Stimulated activated naive CD8-positive, alpha-beta T cell treated with anti-CD3 and anti-CD28 coated beads, Interleukin-15, Interleukin-2, amounts not matched to agents 100 ng/mL and 50 ng/mL, for 24 hours (primary cell): ENCODE measurements around the gene GUCY2D.
"Not testable (repeated sequence)": the region's sequence is repeated elsewhere in the genome, so short reads cannot be mapped to it uniquely, and the experiment has no call there.

Source experiments
- H3K27ac Mint-ChIP-seq: one replicate; pipeline ENCODE4 v1.8.0; 2021; ENCODE audit warnings: mild to moderate bottlenecking, mixed read lengths
- H3K27me3 Mint-ChIP-seq: one replicate; pipeline ENCODE4 v1.8.0; 2021; ENCODE audit warnings: mixed read lengths
- H3K36me3 Mint-ChIP-seq: one replicate; pipeline ENCODE4 v1.8.0; 2021; ENCODE audit warnings: low read depth, mixed read lengths
- H3K4me1 Mint-ChIP-seq: one replicate; pipeline ENCODE4 v1.8.0; 2021; ENCODE audit warnings: low read depth, mixed read lengths
- H3K4me3 Mint-ChIP-seq: one replicate; pipeline ENCODE4 v1.8.0; 2021; ENCODE audit warnings: mild to moderate bottlenecking, mixed read lengths
- H3K9me3 Mint-ChIP-seq: one replicate; pipeline ENCODE4 v1.8.0; 2021; ENCODE audit warnings: mixed read lengths

The GUCY2D gene

DNA sequence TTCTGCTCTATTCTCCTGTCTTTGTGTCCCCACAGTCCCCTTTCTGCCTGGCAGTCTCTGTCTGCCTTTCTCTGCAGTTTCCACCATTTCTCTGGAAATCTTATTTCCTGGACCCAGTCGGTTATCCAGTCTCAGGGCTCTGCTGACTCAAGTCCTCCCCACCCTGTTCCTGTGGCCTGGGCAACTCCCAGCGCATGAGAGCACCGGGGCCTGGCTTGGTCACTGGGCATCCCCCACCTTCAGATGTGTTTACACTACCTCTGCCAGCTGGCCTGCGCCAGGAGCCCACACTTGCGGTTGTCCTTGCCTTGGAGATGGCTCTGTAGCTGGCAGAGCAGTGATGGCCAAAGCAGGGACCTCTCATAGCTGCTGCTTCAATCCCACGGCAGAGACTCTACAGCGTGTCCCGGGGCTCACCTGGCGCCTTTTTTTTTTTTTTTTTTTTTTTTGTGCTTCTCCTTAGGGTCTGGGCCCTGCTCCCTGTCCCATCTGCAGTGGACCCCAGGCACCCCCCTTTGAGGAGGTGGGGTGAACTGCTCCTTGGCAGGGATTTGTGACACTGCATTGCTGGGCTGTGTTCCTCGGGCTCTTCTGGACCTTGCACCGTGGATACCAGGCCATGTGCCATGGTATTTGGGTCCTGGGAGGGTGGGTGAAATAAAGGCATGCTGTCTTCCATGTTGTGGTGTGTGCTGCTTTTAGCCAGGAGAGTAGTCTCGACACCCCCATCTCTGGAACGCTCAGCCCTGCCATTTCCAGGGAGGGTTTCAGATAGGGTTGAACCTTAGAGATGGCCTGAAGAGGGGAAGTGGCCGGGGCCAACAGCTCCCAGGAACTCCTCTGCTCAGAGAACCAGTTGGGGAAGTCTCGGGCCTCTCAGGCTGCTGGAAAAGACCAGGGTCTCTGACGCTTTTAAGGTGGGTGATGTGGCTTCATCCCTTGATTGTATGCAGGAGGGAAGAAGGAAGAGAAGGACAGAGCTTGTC, 17.5 kb downstream of the GUCY2D start:
- H3K36me3 Mint-ChIP-seq = no peaks in the 10 kb centered on the region
- peaks cover 26% of the 10 kb centered on the region for H3K4me1 Mint-ChIP-seq
- H3K27ac Mint-ChIP-seq = no peak overlapping the region
- H3K27me3 Mint-ChIP-seq = peaks cover 29% of the 10 kb centered on the region
- H3K4me3 Mint-ChIP-seq = no peak overlapping the region
- H3K9me3 Mint-ChIP-seq = no peaks in the 10 kb centered on the region

DNA sequence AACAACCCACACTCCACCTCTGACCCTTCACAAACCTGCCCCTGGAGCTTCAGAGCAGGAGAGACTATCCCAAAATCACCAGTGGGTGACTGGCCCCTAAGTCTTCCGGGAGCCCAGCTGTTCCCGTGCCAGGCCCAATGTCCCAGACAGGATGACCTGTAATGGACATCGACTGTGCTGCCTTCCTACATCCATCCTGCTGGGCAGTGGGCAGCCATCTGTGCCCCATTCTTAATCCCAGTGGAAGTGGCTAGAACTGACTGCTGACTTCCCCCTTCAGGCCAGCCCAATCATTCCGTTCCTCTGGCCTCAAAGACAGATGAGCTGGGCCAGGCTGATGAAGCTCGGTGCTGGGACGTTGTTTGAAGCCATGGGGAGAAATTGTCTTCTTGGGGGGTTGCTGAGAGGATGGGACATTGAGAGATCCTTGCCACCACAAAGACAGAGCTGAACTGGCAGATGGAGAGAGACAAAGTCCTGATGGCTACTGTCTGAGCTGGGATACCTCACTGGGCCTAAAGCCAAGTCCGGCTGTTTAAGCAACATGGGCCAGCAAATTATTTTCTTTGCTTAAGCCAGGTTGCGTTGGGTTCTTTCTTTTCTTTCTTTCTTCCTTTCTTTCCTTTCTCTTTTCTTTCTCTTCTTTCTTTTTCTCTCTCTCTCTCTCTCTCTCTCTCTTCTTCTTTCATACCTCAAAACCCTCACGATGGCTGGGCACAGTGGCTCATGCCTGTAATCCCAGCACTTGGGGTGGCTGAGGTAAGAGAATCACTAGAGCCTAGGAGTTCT, 18.6 kb downstream of the GUCY2D start:
- H3K27me3 Mint-ChIP-seq = peaks cover 27% of the 10 kb centered on the region
- H3K9me3 Mint-ChIP-seq = no peaks in the 10 kb centered on the region
- no peak overlapping the region for H3K27ac Mint-ChIP-seq

DNA sequence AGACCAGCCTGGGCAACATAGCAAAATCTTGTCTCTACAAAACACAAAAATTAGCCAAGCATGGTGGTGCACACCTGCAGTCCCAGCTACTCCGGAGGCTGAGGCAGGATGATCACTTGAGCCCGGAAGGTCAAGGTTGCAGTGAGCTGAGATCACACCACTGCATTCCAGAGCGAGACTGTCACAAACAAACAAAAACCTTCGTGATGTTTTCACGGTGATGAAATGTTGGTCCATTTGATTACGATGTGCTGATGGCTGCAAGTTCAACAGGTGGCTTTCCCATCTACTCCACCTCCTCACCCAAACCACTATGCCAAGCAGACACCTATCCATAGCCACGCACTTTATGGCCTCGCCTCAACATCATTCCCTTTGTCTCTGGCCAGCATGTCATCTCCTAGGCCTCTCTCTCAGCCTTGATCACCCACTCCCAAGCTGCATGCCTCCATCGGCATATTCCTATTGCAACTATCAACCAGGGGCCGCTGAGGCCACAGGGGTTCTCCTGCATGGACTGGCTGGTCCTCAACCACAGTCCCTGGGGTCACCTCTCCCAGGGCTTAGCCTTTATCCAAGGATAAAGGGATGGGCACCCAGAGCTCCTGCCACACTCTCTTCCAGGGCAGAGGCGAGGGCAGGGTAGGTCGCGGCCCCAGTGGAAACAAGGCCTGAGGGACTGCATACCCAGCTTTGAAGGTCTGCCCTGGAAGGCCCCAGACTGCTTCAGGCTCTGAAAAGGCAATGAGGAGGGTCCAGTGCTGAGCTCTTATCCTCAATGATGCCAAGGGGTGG, 19.3 kb downstream of the GUCY2D start:
- Mint-ChIP-seq H3K9me3 (no peaks in the 10 kb centered on the region), H3K36me3 (no peaks in the 10 kb centered on the region), H3K4me1 (peaks cover 23% of the 10 kb centered on the region), H3K27me3 (peaks cover 32% of the 10 kb centered on the region), H3K27ac (no peak overlapping the region), H3K4me3 (no peak overlapping the region)

More for the DNA sequence above, 18.6 kb downstream of the GUCY2D start:
- H3K4me3 Mint-ChIP-seq = no peak overlapping the region
- no peaks in the 10 kb centered on the region for H3K36me3 Mint-ChIP-seq
- peaks cover 26% of the 10 kb centered on the region for H3K4me1 Mint-ChIP-seq

DNA sequence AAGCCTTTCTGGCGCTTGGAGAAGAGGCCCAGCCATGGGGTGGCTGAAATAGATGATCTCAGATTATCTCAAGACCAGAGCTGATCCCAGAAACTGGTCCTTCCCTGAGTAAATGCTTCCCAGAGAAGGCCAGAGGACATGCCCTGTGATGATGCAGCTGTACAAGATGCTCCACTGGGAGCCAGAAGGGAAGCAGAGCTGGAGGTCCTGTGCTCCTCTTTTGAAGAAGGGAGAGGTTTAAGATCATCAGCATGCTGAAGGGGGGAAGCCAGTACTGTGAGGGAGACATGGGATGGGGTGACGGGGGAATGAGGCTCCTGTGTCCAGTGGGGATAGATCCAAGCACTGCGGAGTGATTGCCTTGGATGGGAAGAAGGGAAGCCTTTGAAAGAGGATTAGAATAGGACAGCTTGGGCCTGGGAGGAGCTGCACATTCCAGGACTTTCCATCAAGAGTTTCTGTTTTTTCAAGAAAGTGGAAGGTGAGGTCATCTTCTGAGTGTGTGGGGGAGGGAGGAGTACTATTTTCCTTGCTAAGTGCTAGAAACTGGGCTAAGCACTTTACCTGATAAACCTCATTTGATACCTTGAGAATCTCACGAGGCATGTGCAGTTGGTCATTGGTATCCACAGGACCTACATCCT, 20.1 kb downstream of the GUCY2D start:
- Mint-ChIP-seq H3K36me3 (no peaks in the 10 kb centered on the region), H3K4me3 (no peak overlapping the region), H3K4me1 (peaks cover 20% of the 10 kb centered on the region), H3K9me3 (no peaks in the 10 kb centered on the region), H3K27ac (no peak overlapping the region), H3K27me3 (peaks cover 33% of the 10 kb centered on the region)

DNA sequence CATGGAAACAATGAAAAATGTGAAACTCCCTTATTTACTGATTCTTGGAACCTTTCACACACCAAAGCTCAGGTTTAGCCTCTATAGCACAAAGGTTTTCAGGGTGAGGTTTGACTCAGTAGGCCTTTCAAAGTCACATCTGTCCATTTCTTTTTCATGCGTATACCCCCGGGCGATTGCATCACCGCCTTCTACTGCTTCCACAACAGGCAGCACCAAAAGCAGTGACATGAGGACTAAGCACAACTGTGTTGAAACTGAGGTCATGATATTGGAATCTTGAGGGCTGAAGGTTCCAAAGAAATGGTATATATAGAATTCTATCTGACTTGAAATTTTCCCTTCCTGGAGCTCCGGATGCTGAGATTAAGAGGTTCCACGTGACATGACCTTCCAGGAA, 21.7 kb downstream of the GUCY2D start:
- H3K27me3 Mint-ChIP-seq = peaks cover 43% of the 10 kb centered on the region
- not testable (repeated sequence) for H3K9me3 Mint-ChIP-seq, H3K4me1 Mint-ChIP-seq, H3K27ac Mint-ChIP-seq, H3K36me3 Mint-ChIP-seq, H3K4me3 Mint-ChIP-seq

DNA sequence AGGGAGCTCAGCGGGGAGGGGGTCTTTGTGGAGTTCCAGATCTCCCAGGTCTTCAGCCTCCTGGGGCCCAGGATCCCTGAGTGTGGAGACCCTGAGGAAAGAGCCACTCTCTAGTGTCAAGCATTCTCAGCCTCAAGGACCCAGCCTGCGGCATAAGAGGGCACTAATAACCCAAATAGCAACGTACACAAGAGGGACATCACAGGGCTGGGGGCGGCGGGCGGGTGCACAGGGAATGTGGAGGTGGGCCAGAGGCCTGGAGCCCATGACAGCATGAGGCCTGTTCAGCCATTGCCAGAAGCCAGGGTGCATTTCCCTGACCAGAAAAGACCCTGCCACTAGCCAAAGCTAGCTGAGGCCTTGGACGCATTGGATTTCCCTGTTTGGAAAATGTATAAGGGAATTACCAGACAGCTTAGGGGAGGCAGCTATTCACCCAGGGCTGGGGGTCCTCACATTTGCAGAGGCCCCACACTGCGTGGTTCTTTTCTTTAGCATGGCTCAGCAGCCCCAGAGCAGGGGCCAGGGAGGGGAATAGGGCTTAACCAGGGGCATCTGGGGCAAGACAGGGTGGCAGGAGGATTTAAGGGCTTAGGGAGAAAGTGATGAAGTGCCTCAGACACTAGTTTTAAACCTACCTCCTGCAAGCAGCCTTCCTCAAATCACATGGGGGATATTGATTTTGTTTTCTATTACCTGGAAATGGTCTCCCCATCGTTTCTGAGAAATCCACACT, 22.9 kb downstream of the GUCY2D start:
- H3K36me3 Mint-ChIP-seq = no peaks in the 10 kb centered on the region

DNA sequence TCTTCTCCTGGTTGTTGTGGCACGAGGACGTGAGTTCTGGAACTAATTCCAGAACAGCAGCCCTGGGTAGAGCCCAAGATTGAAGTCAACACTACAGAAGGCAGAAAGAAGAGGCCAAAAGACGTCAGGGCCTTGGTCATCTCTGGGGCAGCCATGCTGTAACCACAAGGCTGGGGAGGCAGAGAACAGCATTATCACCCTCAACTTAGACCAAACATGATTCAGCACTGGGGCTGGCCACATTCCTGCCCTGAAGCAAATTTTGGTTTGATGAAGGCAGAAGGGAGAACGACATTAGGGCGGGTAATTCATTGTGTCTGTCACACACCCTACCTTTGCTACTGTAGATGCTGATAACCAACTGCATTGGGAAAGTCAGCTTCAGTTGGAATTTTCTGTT, 26.7 kb downstream of the GUCY2D start:
- H3K27me3 Mint-ChIP-seq = peaks cover 61% of the 10 kb centered on the region

More for the DNA sequence above, 22.9 kb downstream of the GUCY2D start:
- no peaks in the 10 kb centered on the region for H3K4me1 Mint-ChIP-seq
- no peak overlapping the region for H3K27ac Mint-ChIP-seq
- no peak overlapping the region for H3K4me3 Mint-ChIP-seq
- H3K9me3 Mint-ChIP-seq = no peaks in the 10 kb centered on the region
- H3K27me3 Mint-ChIP-seq = peaks cover 42% of the 10 kb centered on the region

DNA sequence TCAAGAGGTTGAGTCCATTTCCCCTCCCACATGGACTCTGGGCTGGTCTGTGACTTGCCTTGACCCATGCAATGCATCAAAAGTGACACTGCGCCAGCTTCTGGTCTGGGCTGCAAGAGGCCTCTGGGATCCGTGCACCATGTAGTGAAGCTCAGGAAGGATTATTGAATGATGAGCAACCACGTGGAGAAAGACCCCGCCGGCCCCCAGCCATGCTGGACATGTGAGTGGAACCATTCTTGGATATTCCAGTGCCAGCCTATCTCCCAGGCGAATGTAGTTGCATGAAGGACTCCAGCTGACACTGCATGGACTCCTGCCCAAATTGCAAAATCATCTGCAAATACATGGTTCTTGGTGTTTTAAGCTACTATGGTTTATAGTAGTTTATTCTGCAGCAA, 28.8 kb downstream of the GUCY2D start:
- H3K27me3 Mint-ChIP-seq = peaks cover 50% of the 10 kb centered on the region

More for the DNA sequence above, 26.7 kb downstream of the GUCY2D start:
- no peak overlapping the region for H3K4me3 Mint-ChIP-seq
- no peaks in the 10 kb centered on the region for H3K9me3 Mint-ChIP-seq
- H3K36me3 Mint-ChIP-seq = no peaks in the 10 kb centered on the region
- H3K27ac Mint-ChIP-seq = no peak overlapping the region
- H3K4me1 Mint-ChIP-seq = no peaks in the 10 kb centered on the region

DNA sequence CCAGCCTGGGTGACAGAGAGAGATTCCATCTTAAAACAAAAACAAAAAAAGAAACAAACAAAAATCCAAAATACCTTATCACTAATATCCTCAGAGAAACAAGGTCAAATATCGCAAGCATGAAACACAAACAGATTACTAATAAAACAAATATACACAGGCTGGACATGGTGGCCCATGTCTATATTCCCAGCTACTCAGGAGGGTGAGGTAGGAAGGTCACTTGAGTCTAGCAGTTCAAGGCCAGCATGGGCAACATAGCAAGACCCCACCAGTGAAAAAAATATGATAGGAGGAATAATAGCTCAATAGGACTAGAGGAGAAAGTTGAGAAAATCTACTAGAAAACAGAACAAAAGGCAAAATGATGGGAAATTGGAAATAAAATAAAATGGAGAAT, 29.5 kb downstream of the GUCY2D start:
- H3K9me3 Mint-ChIP-seq = no peaks in the 10 kb centered on the region
- no peaks in the 10 kb centered on the region for H3K36me3 Mint-ChIP-seq
- H3K4me1 Mint-ChIP-seq = no peaks in the 10 kb centered on the region
- H3K27ac Mint-ChIP-seq = no peak overlapping the region
- no peak overlapping the region for H3K4me3 Mint-ChIP-seq
- peaks cover 47% of the 10 kb centered on the region for H3K27me3 Mint-ChIP-seq

More for the DNA sequence above, 28.8 kb downstream of the GUCY2D start:
- Mint-ChIP-seq H3K36me3 (no peaks in the 10 kb centered on the region), H3K4me3 (no peak overlapping the region), H3K9me3 (no peaks in the 10 kb centered on the region), H3K27ac (no peak overlapping the region), H3K4me1 (no peaks in the 10 kb centered on the region)

DNA sequence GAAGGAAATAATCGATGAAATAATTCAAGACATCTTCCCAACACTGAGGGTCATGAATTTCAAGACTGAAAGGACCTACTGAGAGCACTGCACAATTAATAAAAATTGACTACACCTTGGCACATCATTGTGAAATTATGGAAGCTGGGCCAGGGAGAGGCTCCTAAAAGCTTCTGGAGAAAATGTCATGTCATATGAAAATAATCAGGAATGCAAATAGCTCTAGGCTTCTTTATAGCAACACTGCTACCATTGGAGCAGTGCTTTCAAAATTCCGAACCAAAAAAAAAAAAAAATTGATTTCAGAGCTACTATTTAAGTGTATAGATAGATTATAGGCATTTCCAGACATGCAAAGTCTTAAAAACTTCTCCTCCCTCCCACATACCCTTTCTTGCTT, 30.0 kb downstream of the GUCY2D start:
- Mint-ChIP-seq H3K27ac (no peak overlapping the region), H3K4me1 (no peaks in the 10 kb centered on the region), H3K36me3 (no peaks in the 10 kb centered on the region), H3K27me3 (peaks cover 45% of the 10 kb centered on the region), H3K9me3 (no peaks in the 10 kb centered on the region), H3K4me3 (no peak overlapping the region)

DNA sequence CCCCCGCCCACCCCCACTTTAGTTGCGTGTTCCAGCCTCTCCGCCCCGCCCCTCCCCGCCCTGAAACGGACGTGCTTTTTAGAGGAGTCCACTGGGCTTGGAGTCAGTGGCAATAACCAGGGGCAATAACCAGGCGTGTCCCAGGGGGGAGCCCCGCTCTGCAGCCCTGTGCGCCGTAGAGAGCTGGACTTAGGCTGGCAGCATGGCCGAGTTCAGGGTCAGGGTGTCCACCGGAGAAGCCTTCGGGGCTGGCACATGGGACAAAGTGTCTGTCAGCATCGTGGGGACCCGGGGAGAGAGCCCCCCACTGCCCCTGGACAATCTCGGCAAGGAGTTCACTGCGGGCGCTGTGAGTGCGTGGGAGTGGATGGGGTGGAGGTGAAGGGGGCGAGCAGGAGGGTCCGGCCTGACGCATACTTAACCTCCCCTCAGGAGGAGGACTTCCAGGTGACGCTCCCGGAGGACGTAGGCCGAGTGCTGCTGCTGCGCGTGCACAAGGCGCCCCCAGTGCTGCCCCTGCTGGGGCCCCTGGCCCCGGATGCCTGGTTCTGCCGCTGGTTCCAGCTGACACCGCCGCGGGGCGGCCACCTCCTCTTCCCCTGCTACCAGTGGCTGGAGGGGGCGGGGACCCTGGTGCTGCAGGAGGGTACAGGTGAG, 36.7 kb downstream of the GUCY2D start, which contains the start of gene ALOX15B:
TSS of gene ALOX15B (plus strand) at position 106 of the 657 bp plus-strand sequence. CDS start at position 203, 97 bp downstream.
- peaks cover 4% of the 10 kb centered on the region for H3K4me1 Mint-ChIP-seq
- no peaks in the 10 kb centered on the region for H3K36me3 Mint-ChIP-seq
- H3K27ac Mint-ChIP-seq = no peak within 1 kb of the TSS
- no peaks in the 10 kb centered on the region for H3K9me3 Mint-ChIP-seq
- H3K27me3 Mint-ChIP-seq = peaks cover 30% of the 10 kb centered on the region
- no peak within 1 kb of the TSS for H3K4me3 Mint-ChIP-seq

DNA sequence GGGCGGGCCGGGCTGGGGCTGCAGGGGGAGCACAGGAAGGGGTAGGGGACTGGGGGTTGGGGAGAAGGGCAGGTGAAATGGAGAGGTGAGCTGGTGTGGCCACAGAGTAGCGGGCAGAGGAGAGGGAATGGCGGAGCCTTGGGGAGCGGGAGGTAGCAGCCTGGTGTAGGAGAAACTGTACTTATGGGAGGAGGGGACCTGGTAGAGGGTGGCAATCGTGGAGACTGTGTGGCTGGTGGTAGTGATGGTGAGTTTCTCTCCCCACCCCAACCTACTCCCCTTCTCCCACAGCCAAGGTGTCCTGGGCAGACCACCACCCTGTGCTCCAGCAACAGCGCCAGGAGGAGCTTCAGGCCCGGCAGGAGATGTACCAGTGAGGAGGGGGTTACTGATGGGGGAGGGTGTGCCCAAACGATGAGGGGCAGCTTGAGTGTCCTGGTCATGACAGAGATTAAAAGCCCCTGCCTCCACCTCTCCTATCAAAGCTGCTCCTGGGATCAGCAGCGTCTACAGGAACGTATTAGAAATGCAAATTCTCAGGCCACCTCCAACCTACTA, 37.3 kb downstream of the GUCY2D start:
- no peaks in the 10 kb centered on the region for H3K36me3 Mint-ChIP-seq
- H3K9me3 Mint-ChIP-seq = no peaks in the 10 kb centered on the region
- H3K4me3 Mint-ChIP-seq = no peak overlapping the region
- H3K27ac Mint-ChIP-seq = no peak overlapping the region
- H3K4me1 Mint-ChIP-seq = peaks cover 4% of the 10 kb centered on the region
- H3K27me3 Mint-ChIP-seq = peaks cover 30% of the 10 kb centered on the region
